ENCODE measurements around the gene SNX32.

The SNX32 gene

DNA sequence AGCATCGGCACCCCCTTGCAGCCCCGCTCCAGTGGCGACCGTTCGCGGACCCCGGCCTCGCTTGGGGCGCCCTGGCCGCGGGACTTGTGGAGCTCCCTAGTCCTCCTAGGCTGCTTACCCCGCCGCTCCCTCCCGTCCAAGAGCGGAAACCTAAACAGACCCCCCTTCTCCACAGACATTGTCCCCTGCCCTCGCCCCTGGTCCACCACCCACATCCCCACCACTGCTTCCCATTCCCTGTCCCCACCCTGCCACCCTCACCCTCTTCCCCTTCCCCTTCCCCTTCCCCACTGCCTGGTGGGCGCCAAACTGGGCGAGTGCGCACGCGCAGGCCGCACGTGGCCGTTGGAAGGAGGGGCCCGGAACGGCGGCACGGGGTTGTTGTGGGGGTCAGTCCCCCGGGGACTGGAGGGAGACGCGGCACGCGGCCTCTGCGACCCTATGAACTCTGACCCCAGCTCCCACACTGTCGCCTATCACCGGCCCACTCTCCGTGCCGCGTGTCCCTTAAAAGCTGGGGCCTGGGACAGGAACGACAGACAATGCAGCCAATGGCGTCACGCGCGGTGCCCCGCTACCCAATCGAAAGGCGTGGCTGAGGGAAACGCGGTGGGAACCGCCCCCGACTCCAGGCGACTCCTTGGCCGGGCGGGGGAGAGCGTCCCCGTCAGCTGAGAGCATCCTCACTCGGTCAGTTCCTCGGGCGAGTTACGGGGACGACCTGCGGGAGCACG lies at the start of gene SNX32:
SNX32 (plus strand) TSS at position 667 of the 734 bp plus-strand sequence. CDS start 103 bp downstream, outside the sequence.
- peak; percentile 92 for DNase-seq (ENCODE audit: low read depth)

DNA sequence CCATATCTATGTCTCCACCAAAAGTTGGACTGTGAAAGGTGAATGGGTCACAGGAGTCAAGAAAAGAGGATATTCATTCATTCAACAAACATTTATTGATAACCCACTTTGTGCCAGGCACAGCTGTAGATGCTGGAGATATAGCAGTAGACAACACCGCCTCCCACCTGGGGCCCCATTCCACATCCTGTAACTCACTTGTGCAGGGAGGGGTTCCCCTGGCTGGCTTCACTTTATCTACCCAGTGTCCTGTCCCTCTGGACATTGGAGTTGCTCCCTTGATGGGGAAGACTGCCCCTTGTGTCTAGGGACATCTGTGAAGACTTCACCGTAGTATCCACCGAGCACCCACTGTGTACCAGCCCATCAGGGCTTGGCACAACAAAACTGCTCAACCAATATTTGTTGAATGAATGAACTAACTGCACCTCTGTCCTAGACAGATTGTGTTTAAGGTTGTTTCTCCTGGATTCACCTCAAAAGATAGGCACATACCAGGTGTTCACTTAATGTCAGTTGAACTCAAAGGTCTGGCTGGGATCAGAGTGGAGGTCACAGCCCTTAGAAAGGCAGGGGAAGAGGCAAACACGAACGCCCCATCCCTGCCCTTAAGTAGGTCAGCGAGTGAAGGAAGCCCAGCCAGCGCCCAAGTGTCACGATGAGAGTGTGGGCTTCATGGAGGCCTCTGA lies 48.3 kb upstream of the SNX32 start:
- DNase-seq (ENCODE audit: low read depth): no peak

DNA sequence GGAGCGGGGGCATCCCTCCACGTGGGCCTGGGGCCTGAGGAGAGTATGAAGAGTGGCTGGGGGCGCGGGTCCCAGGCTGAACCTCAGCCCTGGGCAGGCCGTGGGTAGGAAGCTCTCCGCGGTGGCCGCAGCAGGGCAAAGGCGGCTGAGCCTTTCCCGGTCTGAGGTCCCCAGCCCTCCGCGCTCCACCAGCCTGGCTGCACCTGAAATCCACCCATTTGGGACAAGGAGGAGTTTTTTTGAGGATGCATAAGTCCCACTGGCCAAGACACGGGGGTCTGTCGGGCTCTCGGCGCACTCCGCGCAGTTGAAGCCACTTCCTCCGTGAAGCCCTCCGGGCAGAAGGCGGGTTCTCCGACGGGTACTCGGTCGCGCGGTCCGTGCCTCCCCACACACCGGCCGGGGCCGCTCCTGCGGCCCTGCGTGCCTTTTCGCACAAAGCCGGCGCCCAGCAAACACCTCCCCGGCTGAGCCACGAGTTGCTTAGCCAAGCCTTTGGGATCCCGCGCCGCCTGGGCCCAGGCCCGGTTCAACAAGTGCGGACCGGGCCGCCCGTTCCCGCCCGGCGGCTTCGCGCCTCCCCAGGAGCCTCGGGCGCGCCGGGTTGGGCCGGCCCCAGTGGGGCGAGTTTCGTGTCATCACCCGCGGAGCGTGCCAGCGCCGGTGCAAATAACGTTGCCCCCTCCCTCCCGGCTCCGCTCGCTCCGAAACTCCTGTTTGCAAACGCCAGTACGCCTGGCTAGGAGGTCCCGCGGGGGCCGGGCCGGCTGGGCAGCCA lies 47.6 kb upstream of the SNX32 start:
- DNase-seq (ENCODE audit: low read depth): no peak

DNA sequence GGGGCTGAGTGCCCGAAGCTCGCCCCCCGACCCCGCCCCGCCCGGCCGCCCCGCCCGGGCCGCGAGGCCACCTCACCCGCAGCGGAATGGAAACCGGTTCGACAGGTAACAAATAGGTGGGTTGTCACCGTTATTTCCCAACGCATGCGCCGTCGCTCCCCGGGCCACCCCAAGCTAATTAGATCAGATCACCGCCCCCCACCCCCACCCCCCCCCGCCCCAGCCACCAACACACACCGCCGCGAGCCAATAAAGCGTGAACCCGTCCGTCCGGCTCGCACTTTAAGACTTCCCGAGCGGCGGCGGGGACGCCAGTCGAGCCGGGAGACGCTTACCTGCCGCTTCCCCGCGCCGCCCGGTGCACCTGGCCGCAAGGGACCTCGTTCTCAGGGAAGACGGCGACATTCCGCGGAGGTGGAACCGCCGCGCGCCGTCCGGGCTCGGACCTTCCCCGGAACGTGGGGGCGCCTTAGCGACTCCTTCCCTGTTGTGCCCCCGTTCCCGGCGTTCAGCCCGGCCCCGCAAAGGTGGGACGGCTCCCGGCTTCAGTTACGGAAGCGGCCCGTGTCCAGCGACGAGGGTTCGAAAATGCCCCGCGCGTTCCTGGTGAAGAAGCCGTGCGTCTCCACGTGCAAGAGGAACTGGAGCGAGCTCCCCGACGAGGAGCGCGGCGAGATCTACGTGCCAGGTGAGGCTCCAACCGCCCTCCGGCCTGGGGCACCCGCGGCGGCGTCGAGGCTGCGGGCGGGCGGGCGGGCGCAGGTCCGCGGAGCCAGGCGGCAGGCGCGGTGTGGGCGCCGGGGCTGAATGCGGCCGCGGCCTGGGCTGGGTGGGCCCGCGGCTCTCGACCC lies 46.8 kb upstream of the SNX32 start, which contains the start of gene OVOL1:
OVOL1 (plus strand) TSS at position 278 of the 851 bp plus-strand sequence; CDS start at position 589, 311 bp downstream.
- no peak for DNase-seq (ENCODE audit: low read depth)

DNA sequence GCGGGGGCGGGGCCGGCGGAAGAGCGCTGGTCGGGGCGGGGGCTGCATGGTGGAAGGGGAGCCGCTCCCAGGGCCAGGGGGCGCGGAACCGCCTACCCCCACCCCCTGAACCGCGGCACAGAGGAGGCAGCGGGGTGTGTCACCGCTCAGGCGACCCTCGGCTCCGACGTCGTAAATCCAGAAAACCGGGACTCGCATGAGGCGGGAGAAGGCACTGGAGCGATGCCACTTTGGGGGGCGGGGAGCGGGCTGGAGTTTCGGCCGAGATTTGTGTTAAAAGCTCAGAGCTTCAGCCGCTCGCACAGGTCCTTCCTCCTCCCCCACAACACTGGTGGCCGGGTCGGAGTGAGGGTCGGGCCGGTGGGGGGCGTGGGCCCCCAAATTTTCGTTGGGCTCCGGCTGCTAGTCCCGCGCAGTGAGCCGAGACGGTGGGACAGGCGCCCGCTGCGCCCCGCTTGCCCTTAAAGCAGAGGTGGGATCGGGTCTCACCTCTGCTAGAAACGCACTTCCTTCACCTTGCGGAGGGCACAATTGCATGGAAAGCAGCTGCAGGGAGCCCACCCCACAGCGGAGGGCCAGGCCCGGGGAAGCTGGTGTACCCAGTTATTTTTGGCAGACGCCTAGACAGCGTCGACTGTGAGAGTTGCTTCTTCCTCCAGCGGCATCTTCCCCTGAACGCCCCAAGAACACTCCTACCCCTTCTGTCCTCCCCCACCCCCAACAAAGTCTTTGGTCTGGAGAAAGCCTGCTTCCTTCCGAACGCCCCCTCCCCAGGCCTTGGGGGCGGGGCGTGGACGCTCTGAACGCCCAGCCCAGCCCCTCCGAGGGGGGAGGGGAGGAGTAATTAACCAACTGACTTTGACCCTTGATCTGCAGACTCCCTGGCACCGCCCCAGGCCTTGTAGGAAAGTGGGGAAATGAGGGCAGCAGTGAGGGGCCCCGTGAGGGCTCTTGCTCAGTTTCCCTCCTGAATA lies 45.8 kb upstream of the SNX32 start:
- DNase-seq (ENCODE audit: low read depth): no peak

DNA sequence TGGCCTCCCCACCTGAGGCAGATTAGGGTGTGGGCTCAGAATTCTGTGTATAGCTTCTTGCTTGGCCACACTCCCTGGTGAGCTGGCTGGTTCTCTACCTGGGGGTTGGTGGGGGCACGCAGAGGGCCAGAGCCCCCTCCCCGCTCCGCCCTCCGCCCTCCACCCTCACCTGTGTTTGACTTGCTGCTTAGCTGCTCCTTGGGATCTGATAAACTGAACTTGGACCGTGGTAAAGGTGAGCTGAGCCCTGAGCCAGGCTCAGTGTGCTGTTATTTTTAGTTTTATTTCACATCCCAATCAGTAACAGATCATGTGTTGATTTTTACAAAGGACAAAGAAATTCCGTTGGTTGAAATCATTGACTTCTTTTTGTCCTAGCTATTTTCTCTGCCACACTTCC lies 44.9 kb upstream of the SNX32 start:
- DNase-seq (ENCODE audit: low read depth): no peak

DNA sequence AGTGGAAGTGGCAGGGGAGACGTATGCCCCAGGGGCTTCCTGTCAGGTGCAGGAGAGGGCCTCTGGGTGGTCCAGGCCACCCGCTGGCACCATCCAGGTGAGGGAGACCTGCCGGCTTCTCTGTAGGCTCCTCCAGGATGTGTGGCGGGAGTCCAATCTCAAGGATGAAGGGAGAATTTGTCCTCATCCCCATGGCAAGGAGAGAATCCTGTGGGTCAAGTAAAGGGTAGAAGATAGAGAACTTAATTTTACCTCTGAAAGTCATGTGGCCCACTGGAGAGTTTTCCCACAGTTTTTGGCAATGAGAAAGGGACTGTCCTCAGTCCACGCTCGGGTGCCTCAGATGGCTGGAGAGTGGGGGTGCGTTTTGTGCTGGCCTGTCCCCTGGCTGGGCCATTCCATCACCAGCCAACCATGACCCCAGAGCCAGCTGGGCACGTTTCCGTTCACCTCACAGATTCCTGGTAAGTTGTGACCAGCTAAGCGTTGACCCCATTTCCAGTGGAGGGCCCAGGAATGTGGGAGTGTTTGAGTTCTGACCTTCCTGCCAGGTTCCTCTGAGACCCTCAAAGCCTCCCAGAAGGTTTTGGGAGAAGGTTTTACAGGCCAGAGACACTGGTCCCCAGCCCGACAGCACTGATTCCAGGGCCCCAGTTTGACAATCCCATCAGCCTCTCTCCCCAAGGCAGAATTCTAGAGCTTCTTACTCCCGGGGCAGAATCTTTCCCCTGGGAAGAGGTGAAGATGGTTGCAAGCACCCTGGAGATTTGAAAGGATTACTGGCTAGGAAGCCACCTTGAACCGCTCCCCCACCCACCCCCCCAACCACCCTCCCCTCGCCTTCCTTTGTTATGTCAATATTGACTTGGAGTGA lies 44.3 kb upstream of the SNX32 start:
- DNase-seq (ENCODE audit: low read depth): no peak

DNA sequence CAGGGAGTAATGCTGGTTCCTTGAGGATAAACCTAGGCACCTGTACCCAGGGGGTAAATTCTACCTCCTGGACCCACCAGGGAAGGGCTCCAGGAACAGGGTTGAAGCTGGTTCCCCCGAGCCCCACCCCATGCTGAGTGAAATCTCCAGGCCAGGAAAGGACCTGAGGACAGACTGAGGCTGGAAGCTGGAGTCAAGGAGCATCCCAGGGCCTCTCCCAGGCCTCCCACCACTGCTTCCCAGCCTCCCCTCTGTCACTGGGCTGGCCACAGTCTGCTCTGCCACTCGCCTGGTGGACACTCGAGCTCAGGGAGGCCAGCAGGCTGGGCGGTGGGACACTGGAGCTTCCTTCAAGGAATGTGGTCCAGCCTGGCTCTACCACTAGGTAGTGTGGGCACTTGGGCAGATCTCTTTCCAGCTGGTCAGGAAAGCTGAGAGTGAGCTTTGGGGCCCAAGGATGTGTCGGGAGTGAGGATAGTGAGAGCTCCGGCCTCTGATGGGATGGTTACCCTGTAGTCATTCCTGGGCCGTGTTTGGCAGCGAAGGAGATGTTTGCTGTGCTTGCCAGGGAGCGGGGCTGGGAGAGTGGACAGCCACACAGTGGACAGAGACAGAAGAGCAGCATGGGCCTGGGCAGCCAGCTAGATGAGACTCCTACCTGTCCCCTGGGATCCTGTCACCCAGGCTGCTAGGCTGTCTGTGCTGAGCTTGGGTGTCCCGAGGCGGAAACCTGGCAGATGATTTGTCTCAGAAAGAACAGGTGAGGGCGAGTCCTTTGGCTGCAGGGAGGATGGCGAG lies 43.5 kb upstream of the SNX32 start:
- no peak for DNase-seq (ENCODE audit: low read depth)

DNA sequence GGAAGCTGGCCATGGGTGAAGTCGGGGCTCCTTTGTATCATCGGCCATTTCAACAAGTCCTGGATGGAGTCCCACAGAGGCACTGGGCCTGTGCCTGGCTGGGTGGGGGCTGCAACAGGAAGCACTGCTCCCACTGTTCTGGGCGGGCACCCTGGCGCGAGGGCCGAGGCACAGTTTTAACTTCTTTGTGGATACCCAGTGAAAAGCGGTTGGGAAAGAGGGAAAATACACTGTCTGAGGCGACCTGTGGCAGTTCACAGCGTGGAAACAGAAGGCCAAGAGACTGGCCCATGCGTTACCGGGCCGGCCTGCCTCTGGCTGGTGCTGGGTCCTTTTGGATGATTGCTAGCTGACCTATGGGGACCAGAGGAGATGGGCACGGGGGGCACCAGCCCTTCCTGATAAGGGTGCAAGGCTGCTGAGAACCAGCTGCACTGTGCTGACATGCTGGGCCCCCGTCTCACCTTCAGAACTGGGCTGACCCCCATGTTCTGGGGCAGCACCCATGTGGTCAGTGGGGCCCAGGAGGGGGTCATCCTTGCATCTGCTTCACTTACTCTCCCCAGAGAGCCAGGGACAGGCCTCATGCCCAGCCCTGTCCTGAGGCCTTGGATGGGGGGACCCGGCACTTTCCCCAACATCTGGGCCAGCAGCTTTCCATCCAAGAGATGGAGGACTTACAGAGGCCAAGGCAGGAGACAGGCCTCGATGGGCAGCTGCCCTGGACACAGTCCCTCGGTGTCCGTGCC lies 42.7 kb upstream of the SNX32 start:
- DNase-seq (ENCODE audit: low read depth): no peak

DNA sequence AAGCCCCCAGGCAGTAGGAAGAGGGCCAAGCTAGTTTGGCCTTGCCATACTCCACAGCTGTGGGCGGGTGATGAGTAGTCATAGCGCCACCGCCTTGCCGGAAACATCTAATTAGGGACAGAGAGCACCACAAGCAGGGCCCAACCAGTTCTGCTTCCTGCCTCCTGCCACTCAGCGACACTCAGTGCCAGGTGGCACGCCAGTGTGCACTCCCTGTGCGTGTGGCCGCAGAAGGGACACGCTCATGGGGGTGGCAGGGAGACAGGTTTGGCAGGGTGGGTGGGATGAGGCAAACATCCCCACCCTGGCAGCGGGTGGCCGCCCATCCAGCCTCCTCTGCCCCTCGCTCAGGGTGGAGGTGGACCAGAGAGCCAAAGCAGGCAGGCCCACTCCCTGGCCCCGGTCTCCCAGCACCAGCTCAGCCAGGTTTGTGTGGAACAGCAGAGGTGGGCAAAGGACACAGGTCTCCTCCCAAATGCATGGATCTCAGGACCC lies 42.0 kb upstream of the SNX32 start:
- DNase-seq (ENCODE audit: low read depth): peak; percentile 30

DNA sequence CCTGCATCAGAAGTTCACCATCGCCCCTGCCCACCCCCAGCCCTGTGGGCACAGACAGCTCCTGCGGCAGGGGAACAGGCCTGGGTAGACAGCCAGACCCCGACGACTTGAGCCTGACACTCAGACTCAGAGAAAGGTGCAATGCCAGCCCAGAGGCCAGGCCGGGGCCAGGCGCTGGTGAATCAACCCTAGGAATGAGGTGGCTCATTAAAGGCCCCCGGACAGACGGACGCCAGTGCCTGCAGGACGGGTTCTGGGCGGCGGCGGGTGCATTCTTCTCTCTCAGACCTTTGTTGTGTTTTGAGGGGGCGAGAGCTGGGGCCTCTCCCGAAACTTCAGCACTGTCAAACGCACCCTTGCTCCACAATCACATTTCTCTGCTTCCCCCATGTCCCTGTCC lies 41.3 kb upstream of the SNX32 start:
- DNase-seq (ENCODE audit: low read depth): no peak

DNA sequence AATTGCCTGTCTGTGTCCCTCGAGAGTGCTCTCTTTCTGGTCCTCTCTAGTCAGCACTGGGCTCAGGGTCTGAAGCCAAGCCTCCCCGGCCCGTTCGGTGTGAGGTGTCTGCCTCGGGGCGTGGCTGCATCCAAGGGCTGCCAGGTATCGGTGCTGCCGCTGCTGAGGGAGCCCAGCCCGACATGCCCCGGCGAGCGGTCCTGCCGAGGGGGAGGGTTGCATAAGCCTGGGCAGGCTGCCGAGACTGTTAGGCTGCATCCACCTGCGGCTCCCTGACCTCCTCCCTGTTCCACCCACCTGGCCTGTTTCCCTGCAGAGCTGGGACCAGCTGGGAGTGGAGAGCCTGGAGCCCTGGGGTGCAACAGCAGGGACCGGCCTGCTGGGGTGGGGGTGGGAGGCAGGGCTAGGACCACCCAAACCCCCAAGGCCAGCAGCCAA lies 40.6 kb upstream of the SNX32 start:
- no peak for DNase-seq (ENCODE audit: low read depth)

DNA sequence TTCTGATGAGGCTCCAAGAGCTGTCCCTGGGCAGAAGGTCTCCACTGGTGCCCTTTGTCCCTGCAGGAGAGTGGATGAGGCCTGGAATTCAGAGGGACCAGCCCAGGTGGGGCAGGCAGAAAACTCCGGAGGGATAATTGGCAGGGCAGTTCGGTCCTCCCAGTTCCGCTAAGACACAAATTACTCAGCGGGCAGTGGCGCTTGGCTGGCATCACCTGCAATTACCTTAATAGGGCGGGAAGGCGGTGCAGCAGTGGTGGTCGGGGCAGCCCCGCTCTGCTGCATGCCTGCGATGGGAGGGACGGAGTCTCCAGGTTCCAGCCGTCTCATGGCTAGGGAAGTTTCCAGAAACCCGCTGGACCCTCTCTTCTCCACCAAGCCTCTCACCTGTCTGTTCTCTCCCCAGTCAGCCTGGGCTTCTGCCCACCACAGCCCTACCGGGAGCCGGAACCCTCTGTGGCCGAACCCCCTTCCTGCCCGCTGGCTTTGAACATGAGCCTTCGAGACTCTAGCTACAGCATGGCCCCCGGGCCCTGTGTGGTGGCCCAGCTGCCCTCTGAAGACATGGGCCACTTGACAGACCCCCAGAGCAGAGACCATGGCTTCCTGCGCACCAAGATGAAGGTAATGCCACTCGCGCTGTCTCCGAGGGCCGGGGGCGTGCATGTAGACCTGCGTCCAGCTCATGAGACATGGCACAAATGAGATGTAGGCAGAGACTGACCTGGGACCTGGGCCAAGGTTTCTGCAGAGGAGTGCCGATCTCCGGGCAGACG lies 40.0 kb upstream of the SNX32 start:
- DNase-seq (ENCODE audit: low read depth): no peak

DNA sequence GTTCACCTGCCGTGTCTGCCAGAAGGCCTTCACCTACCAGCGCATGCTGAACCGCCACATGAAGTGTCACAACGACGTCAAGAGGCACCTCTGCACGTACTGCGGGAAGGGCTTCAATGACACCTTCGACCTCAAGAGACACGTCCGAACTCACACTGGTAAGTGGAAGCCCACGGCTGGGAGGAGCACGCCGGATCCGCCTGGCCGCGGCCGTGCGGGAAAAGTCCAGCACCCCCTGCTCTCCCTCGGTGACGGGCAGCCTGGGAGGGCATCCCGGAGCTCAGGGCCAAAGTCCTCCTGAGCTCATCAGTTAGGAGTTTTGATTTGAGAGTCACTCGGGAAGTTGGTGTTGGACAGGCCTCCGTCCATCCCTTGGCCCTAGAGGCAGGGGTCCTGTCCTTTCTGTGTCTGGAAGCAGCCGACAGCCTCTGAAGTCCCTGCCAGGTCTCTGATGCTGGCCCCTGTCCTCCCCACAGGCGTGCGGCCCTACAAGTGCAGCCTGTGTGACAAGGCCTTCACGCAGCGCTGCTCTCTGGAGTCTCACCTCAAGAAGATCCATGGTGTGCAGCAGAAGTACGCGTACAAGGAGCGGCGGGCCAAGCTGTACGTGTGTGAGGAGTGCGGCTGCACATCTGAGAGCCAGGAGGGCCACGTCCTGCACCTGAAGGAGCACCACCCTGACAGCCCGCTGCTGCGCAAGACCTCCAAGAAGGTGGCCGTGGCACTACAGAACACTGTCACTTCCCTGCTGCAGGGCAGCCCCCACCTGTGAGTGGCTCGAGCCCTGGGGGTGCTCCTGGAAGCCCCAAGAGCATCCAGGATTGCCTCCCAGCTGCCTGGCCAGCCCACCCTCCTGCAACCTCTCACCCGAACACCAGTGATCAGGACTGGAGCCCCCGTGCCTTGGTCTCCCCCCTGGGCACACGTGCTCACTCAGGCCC lies 38.9 kb upstream of the SNX32 start:
- no peak for DNase-seq (ENCODE audit: low read depth)

DNA sequence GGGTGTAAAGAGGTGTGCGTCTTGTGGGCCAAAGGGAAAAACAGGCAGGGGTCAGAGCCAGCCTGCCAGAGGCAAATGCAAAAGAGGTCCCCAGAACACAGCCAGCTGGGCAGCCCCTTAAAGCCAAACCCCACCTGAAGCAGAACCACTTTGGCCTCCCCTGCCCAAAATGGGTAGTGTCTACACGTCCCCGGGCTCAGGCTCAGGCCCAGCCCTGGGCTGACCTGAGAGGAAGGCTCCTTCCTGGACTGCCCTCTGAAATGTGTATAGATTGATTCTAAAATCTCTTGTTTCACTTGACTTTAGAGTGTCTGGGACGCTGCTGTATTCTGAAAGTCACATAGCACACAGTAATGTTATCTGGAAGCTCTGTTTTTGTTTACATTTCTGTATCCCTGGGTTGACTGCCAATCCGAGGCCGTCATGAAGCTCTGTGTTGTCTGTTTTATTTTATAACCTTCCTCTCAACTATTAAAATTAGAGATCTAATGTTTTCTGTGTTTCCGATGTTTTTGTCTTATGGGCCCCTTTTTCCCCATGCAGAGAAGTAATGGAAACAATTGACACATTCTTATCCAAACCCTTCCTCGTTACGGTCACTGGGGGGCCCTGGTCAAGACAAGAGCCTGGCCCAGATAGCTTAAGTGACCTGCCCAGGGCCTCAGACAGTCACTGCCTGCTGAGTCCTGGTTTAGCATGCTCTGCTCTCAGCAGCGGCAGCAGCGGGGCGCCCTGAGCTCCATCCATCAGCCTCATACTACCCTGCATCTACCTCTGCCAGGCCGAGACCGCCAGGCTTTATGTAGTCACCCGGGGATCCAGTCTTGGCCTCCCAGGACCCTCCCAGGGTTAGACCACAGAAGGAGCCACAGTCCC lies 36.8 kb upstream of the SNX32 start:
- no peak for DNase-seq (ENCODE audit: low read depth)

Data from activated T-cell treated with anti-CD3 and anti-CD28 coated beads for 24 hours (primary cell).